NT2/D1 (cell line): ENCODE results near the gene PLEKHH1.

Experiments used
- DNase-seq: peaks from one replicate; pipeline ENCODE4 v3.0.0-alpha.2; 2011; ENCODE audit warnings: low read depth, low spot score
- H3K27me3 ChIP-seq: 2 replicates; pipeline ENCODE4 v1.6.0; 2011; ENCODE audit warnings: mild to moderate bottlenecking; ENCODE audit not compliant: insufficient read length, insufficient read depth
- H3K36me3 ChIP-seq: 2 replicates; pipeline ENCODE4 v1.6.1; 2011; ENCODE audit warnings: mild to moderate bottlenecking, low read length, mixed read lengths; ENCODE audit not compliant: insufficient read depth, insufficient read length
- H3K4me1 ChIP-seq: 2 replicates; pipeline ENCODE4 v1.5.1; 2011; ENCODE audit not compliant: insufficient read depth, insufficient read length
- H3K4me3 ChIP-seq: 2 replicates; pipeline ENCODE4 v1.5.1; 2011; ENCODE audit warnings: low read depth; ENCODE audit not compliant: insufficient read length
- H3K9ac ChIP-seq: 2 replicates; pipeline ENCODE4 v1.6.0; 2011; ENCODE audit warnings: low read depth; ENCODE audit not compliant: insufficient read length
- H3K9me3 ChIP-seq: 2 replicates; pipeline ENCODE4 v1.5.1; 2011; ENCODE audit warnings: mild to moderate bottlenecking, low read length; ENCODE audit not compliant: insufficient read depth
- SUZ12 ChIP-seq: IDR thresholded peaks from 2 replicates; pipeline ENCODE4 v1.6.1; 2011; ENCODE audit not compliant: insufficient read length, insufficient read depth; ENCODE audit errors: extremely low read depth
- YY1 ChIP-seq: IDR thresholded peaks from 2 replicates; pipeline ENCODE4 v1.6.1; 2011; ENCODE audit not compliant: insufficient read length, insufficient read depth
- ZNF274 ChIP-seq: IDR thresholded peaks from 2 replicates; pipeline ENCODE4 v1.6.1; 2011; ENCODE audit warnings: mild to moderate bottlenecking, low read depth, low read length

Gene PLEKHH1

GRCh38 chr14:67579636-67580035 is 46.5 kb downstream of the PLEKHH1 start:
- Histone ChIP-seq H3K9ac (no peak overlapping the region), H3K36me3 (peaks cover 53% of the 10 kb centered on the region), H3K27me3 (no peaks in the 10 kb centered on the region), H3K4me3 (no peak overlapping the region), H3K9me3 (no peaks in the 10 kb centered on the region), H3K4me1 (peaks cover 4% of the 10 kb centered on the region)
- TF ChIP-seq SUZ12 (no peak), YY1 (no peak), ZNF274 (no peak)
- DNase-seq = no peak

DNA sequence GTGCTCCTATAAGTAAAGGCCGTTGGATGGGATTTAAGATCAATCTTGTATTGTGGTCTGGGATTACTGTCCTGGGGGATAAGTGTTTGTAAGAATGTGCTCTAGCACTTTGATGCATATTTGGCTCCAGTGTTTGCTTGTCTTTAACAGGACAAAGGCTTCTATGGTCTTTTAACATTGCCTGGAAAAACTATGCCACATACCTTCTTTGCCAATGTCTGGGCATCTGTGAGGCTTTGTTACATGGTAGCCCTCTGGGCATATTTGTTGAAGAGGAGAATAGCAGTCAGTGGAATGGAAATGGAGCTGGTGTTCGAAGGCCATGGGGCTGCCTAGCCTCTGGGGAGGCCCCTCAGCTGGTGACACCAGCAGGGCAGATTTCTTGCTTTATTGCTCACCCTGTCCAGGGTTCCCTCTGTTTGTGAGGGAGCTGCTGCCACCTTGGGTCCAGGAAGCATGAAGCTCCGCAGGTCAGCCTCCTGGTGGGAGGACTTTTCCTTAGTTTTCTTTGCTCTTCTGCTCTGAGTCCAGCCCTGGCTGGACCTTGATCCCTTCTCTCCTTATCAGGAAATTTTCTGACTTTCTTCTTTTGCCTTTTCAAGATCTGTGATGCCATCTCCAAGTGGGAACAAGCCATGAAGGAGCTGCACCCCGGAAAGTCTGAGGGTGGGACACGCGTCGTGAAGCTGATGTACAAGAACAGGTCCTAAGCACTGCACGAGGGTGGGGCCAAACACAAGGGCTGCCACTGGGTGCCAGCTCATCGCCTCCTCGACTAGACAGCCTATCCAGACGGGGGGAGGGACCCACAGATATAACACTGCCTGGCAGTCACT is 47.5 kb downstream of the PLEKHH1 start:
- Histone ChIP-seq H3K4me3 (no peak overlapping the region), H3K9me3 (no peaks in the 10 kb centered on the region), H3K4me1 (peaks cover 4% of the 10 kb centered on the region), H3K27me3 (no peaks in the 10 kb centered on the region), H3K36me3 (peaks cover 56% of the 10 kb centered on the region), H3K9ac (no peak overlapping the region)
- DNase-seq = no peak
- no peak for TF ChIP-seq SUZ12
- no peak for TF ChIP-seq ZNF274
- TF ChIP-seq YY1 = no peak

DNA sequence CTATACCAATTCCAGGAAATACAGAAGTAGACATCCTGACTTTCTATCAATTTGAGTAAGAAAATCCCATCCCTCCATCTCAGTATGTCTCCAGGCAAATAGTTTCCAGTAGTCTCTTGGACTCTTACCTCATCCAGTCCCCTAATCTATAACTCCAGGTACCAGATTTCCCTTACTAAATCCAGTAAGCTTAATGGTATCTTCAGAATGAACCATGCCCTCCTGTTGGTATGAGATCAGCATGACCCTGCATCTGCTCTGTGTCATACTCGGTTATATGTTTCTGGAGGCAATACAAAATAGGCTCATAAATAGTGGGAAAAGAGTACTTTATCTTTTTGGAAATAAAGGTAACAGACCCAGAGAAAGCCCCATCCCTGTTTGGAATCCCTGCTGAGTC is 48.6 kb downstream of the PLEKHH1 start:
- DNase-seq = no peak
- no peak overlapping the region for H3K4me3 ChIP-seq
- no peak for TF ChIP-seq SUZ12
- no peak for TF ChIP-seq YY1
- no peak for TF ChIP-seq ZNF274
- no peaks in the 10 kb centered on the region for H3K9me3 ChIP-seq
- H3K27me3 ChIP-seq = no peaks in the 10 kb centered on the region
- peaks cover 4% of the 10 kb centered on the region for H3K4me1 ChIP-seq
- H3K9ac ChIP-seq = no peak overlapping the region
- peaks cover 56% of the 10 kb centered on the region for H3K36me3 ChIP-seq

GRCh38 chr14:67582061-67582460 is 49.0 kb downstream of the PLEKHH1 start:
- Histone ChIP-seq H3K9me3 (no peaks in the 10 kb centered on the region), H3K9ac (no peak overlapping the region), H3K27me3 (no peaks in the 10 kb centered on the region), H3K36me3 (peaks cover 54% of the 10 kb centered on the region), H3K4me3 (no peak overlapping the region), H3K4me1 (peaks cover 4% of the 10 kb centered on the region)
- DNase-seq = no peak
- TF ChIP-seq YY1 = no peak
- no peak for TF ChIP-seq ZNF274
- TF ChIP-seq SUZ12 = no peak

GRCh38 chr14:67583711-67584644 is 50.9 kb downstream of the PLEKHH1 start:
- TF ChIP-seq SUZ12 (no peak), YY1 (no peak), ZNF274 (no peak)
- no peaks in the 10 kb centered on the region for H3K27me3 ChIP-seq
- peaks cover 4% of the 10 kb centered on the region for H3K4me1 ChIP-seq
- peaks cover 51% of the 10 kb centered on the region for H3K36me3 ChIP-seq
- H3K9me3 ChIP-seq = no peaks in the 10 kb centered on the region
- DNase-seq = no peak
- H3K4me3 ChIP-seq = no peak overlapping the region
- no peak overlapping the region for H3K9ac ChIP-seq

DNA sequence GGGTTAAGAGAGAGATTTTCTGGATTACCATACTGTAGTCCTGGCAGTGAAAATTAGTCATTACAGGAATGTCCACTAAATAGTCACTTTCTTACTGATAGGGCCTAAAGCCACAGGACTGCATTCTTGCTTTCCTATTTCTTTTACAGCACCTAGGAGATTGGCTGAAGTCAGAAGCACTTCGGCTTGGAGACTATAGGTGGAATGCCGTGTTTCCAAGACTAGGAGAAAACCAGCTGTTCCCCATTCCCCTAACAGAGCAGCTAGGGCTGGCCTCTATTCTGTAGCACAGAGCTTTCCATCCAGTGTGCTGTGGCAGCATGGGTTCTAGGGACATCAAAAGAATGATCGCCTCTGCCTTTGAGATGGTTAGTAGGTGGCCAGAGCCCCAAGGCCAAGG is 51.9 kb downstream of the PLEKHH1 start:
- TF ChIP-seq ZNF274 = no peak
- TF ChIP-seq SUZ12 = no peak
- TF ChIP-seq YY1 = no peak
- Histone ChIP-seq H3K4me3 (no peak overlapping the region), H3K4me1 (peaks cover 4% of the 10 kb centered on the region), H3K36me3 (peaks cover 51% of the 10 kb centered on the region), H3K9ac (no peak overlapping the region), H3K9me3 (no peaks in the 10 kb centered on the region), H3K27me3 (no peaks in the 10 kb centered on the region)
- no peak for DNase-seq

DNA sequence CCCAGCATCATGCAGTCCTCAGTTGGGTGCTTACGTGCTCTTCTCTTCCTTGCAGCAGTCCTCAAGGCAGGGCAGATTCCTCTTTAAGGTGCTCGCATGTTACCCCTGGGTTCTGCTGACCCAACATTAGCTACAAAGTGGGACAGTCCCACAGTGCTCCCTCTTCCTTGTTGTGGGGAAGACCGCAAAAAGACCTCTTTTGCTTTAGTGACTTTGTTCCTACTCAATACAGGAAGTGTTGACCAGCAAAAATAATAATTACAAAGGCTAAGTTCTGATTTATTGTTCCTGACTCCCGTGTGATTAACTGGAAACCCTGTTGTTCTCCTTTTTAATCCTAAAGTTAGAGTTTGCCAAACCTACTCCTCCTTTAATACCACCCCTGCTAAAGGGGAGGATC is 53.3 kb downstream of the PLEKHH1 start:
- Histone ChIP-seq H3K9ac (no peak overlapping the region), H3K27me3 (no peaks in the 10 kb centered on the region), H3K4me3 (no peak overlapping the region), H3K36me3 (peaks cover 45% of the 10 kb centered on the region), H3K9me3 (no peaks in the 10 kb centered on the region), H3K4me1 (no peaks in the 10 kb centered on the region)
- DNase-seq = no peak
- TF ChIP-seq SUZ12 (no peak), ZNF274 (no peak), YY1 (no peak)
